Fibroblast of lung (primary cell): ENCODE data around the gene VPS72. TPM values are rescaled to one million over a fixed set of nuclear protein-coding genes. Genes with fewer than 3 reads are reported as not detected.

ENCODE experiments used
- DNase-seq, 2 donors: peaks; one replicate each; pipeline versions ENCODE4 v3.0.0 to v3.0.0-alpha.2; 2010; ENCODE audit warnings: low read depth in 2 of 2
- H2AFZ ChIP-seq: 2 replicates; pipeline ENCODE4 v1.5.1; 2012; ENCODE audit warnings: low read length, control low read depth, inconsistent platforms
- H3K27ac ChIP-seq: 2 replicates; pipeline ENCODE4 v1.5.1; 2011; ENCODE audit warnings: low read length, control low read depth; ENCODE audit not compliant: insufficient read depth
- H3K27me3 ChIP-seq: 2 replicates; pipeline ENCODE4 v1.5.1; 2011; ENCODE audit warnings: mild to moderate bottlenecking, low read length; ENCODE audit not compliant: control insufficient read depth, insufficient read depth
- H3K36me3 ChIP-seq: 2 replicates; pipeline ENCODE4 v1.5.1; 2011; ENCODE audit warnings: low read length; ENCODE audit not compliant: control insufficient read depth, insufficient read depth
- H3K4me1 ChIP-seq: 2 replicates; pipeline ENCODE4 v1.5.1; 2011; ENCODE audit warnings: low read length; ENCODE audit not compliant: control insufficient read depth, insufficient read depth; ENCODE audit errors: extremely low read depth
- H3K4me2 ChIP-seq: 2 replicates; pipeline ENCODE4 v1.5.1; 2011; ENCODE audit warnings: low read length, control low read depth; ENCODE audit not compliant: insufficient read depth; ENCODE audit errors: extremely low read depth
- H3K4me3 ChIP-seq, 4 experiments: fragments of 200-600 bp in 1 of 4; sonication (generic) in 1 of 4; replicated peaks in 1 of 4; 2 replicates each; pipeline ENCODE4 v1.5.1; 2011 to 2016; ENCODE audit warnings: low read length in 4 of 4, low read depth in 3 of 4, mild to moderate bottlenecking in 3 of 4, control low read depth in 2 of 4, inconsistent platforms in 1 of 4, mixed read lengths in 1 of 4; ENCODE audit not compliant: insufficient read depth in 1 of 4; ENCODE audit errors: control extremely low read depth in 1 of 4
- H3K79me2 ChIP-seq: 2 replicates; pipeline ENCODE4 v1.5.1; 2012; ENCODE audit warnings: mild to moderate bottlenecking, low read length, inconsistent platforms; ENCODE audit not compliant: control insufficient read depth, insufficient read depth
- H3K9ac ChIP-seq: 2 replicates; pipeline ENCODE4 v1.5.1; 2011; ENCODE audit warnings: mild to moderate bottlenecking, low read length, control low read depth; ENCODE audit not compliant: insufficient read depth
- H3K9me3 ChIP-seq: 2 replicates; pipeline ENCODE4 v1.5.1; 2012; ENCODE audit warnings: low read depth, low read length; ENCODE audit not compliant: control insufficient read depth, insufficient read depth
- H4K20me1 ChIP-seq: 2 replicates; pipeline ENCODE4 v1.5.1; 2011; ENCODE audit warnings: low read length; ENCODE audit not compliant: control insufficient read depth, insufficient read depth; ENCODE audit errors: extremely low read depth
- CTCF ChIP-seq, 2 donors: IDR thresholded peaks in 1 of 2; conservative IDR thresholded peaks in 1 of 2; 1 replicate in 1 of 2; 2 replicates in 1 of 2; pipeline ENCODE4 v1.5.1; 2011 to 2012; ENCODE audit warnings: low read length in 2 of 2, control low read depth in 1 of 2, inconsistent platforms in 1 of 2, low read depth in 1 of 2, mild to moderate bottlenecking in 1 of 2
- EZH2 ChIP-seq: IDR thresholded peaks from 2 replicates; pipeline ENCODE4 v1.5.1; 2012; ENCODE audit warnings: low read length, control low read depth, mild to moderate bottlenecking; ENCODE audit errors: missing control alignments
- polyA minus RNA-seq: library from RNA; depleted of rRNA, polyadenylated mRNA; stranded (reverse); fragments of >200 nt; gene quantifications from 2 replicates; pipeline ENCODE4 v1.2.3, GENCODE V29; 2011; ENCODE audit warnings: low replicate concordance
- polyA plus RNA-seq, 2 donors: library from polyadenylated mRNA; depleted of rRNA in 1 of 2; stranded (reverse) in 1 of 2; unstranded in 1 of 2; fragments of >200 nt; gene quantifications; 2 replicates each; pipeline ENCODE4 v1.2.1, GENCODE V29; 2011 to 2012; ENCODE audit warnings: missing spikeins in 1 of 2
- total RNA-seq: library from RNA; depleted of rRNA; stranded (reverse); fragments of >200 nt; gene quantifications from 2 replicates; pipeline ENCODE4 v1.2.1, GENCODE V29; 2014

Gene VPS72
- total RNA-seq (42.9 and 47.5 TPM in 2 replicates), polyA plus RNA-seq (43.8 and 57.8 TPM in 2 replicates), polyA minus RNA-seq (29.1 and 33.5 TPM in 2 replicates)
- 38.2 and 56.5 TPM in 2 replicates for polyA plus RNA-seq (2012)

- Histone ChIP-seq H3K27ac (peak within 1 kb of the TSS; percentile 89), H4K20me1 (no peaks in the 10 kb centered on the region)
- DNase-seq, result peak; percentile 89 to 93
Observed at GRCh38 chr1:151189637-151190445, at the start of gene VPS72. Gene VPS72 (minus strand): TSS chr1:151190197. CDS start chr1:151190121, 76 bp downstream.

DNA sequence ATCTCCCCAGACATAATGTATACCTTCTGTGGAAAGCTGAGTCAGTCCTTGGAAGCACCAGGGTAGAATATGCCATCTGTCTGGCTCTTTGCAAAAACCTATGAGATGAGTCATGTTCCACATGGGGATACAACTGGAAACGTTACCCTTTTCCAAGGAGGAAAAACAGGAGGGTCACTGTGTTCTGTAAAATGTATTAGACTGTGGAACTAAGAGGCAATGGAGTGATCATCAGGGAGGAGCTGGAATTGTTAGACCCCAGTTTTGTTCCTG is 48.4 kb upstream of the VPS72 start:
- H4K20me1 ChIP-seq, result no peaks in the 10 kb centered on the region
- H3K4me1 ChIP-seq, result peaks cover 16% of the 10 kb centered on the region
- no peak overlapping the region for H3K9ac ChIP-seq
- no peak overlapping the region for H3K4me3 ChIP-seq
- no peaks in the 10 kb centered on the region for H3K9me3 ChIP-seq
- DNase-seq, result peak; percentile 89 to 91
- H3K27ac ChIP-seq, result no peak overlapping the region
- no peaks in the 10 kb centered on the region for H3K27me3 ChIP-seq
- no peak overlapping the region for H2AFZ ChIP-seq
- H3K79me2 ChIP-seq, result no peaks in the 10 kb centered on the region
- TF ChIP-seq EZH2, result no peak
- no peak for TF ChIP-seq CTCF (conservative IDR thresholded peaks at IDR 0.05 in 1 of 2, IDR thresholded peaks at IDR 0.05 in 1 of 2; ENCODE audit: low read depth in 1 of 2, low read length in 2 of 2)
- peaks cover 23% of the 10 kb centered on the region for H3K36me3 ChIP-seq
- H3K4me2 ChIP-seq, result no peak overlapping the region

More at GRCh38 chr1:151189637-151190445, at the start of gene VPS72:
- Histone ChIP-seq H3K9me3 (no peaks in the 10 kb centered on the region), H3K36me3 (peaks cover 6% of the 10 kb centered on the region), H2AFZ (peak within 1 kb of the TSS; percentile 75), H3K27me3 (no peaks in the 10 kb centered on the region), H3K79me2 (peaks cover 28% of the 10 kb centered on the region), H3K4me2 (peak within 1 kb of the TSS; percentile 96), H3K9ac (peak within 1 kb of the TSS; percentile 83), H3K4me1 (peaks cover 8% of the 10 kb centered on the region), H3K4me3 (peak within 1 kb of the TSS; percentile 90 to 99 (median 94))
- TF ChIP-seq EZH2 (no peak), CTCF (conservative IDR thresholded peaks at IDR 0.05 in 1 of 2, IDR thresholded peaks at IDR 0.05 in 1 of 2; ENCODE audit: low read depth in 1 of 2, low read length in 2 of 2) (no peak)

- H3K9me3 ChIP-seq, result no peaks in the 10 kb centered on the region
- peak overlapping the region; percentile 25 for H3K4me2 ChIP-seq
- H3K4me3 ChIP-seq, result no peak overlapping the region
- H3K27ac ChIP-seq, result peak overlapping the region; percentile 24
- TF ChIP-seq EZH2 (no peak), CTCF (conservative IDR thresholded peaks at IDR 0.05 in 1 of 2, IDR thresholded peaks at IDR 0.05 in 1 of 2; ENCODE audit: low read depth in 1 of 2, low read length in 2 of 2) (no peak)
- H3K9ac ChIP-seq, result no peak overlapping the region
- peaks cover 16% of the 10 kb centered on the region for H3K4me1 ChIP-seq
- no peaks in the 10 kb centered on the region for H4K20me1 ChIP-seq
- H3K79me2 ChIP-seq, result no peaks in the 10 kb centered on the region
- no peaks in the 10 kb centered on the region for H3K27me3 ChIP-seq
- no peak overlapping the region for H2AFZ ChIP-seq
- no peak for DNase-seq
- peaks cover 23% of the 10 kb centered on the region for H3K36me3 ChIP-seq
Observed at GRCh38 chr1:151237678-151238466, 47.9 kb upstream of the VPS72 start.
